HL-60/S4 treated with retinoic acid at 250 ng/mL for 4 days and 3 days (cell line): Measurements from ENCODE around the gene MT1B.
"Not testable (repeated sequence)": the region's sequence is repeated elsewhere in the genome, so short reads cannot be mapped to it uniquely, and the experiment has no call there.

Experiments used
- in situ Hi-C: fragments of 300-500 bp; cut with MboI; formaldehyde crosslinking; loops from 2 replicates; pipeline ENCODE4 v1.7.0; 2022; ENCODE audit warnings: low sequenced_read_pairs

Gene MT1B

GRCh38 chr16:56618138-56618537 is 33.5 kb upstream of the MT1B start:
- in situ Hi-C loops: no loop called here

- in situ Hi-C loops: no loop called here
Observed at GRCh38 chr16:56620339-56620897, 31.3 kb upstream of the MT1B start.

- in situ Hi-C loops: not testable (repeated sequence)
Observed at GRCh38 chr16:56621665-56622445, 29.8 kb upstream of the MT1B start.

GRCh38 chr16:56623184-56623583 is 28.5 kb upstream of the MT1B start:
- in situ Hi-C loops: not testable (repeated sequence)

- in situ Hi-C loops: no loop called here
Observed at GRCh38 chr16:56623637-56624036, 28.0 kb upstream of the MT1B start.

- in situ Hi-C loops: no loop called here
Observed at GRCh38 chr16:56625140-56625942, 26.3 kb upstream of the MT1B start, which contains the start of gene MT1E. TSS of gene MT1E (plus strand) at chr16:56625781. CDS start at chr16:56625852, 71 bp downstream.

GRCh38 chr16:56625943-56626654 is 25.6 kb upstream of the MT1B start:
- in situ Hi-C loops: no loop called here

GRCh38 chr16:56626685-56627084 is 25.0 kb upstream of the MT1B start:
- in situ Hi-C loops: no loop called here

- in situ Hi-C loops: no loop called here
Observed at GRCh38 chr16:56628486-56629350, 23.0 kb upstream of the MT1B start.

- in situ Hi-C loops: no loop called here
Observed at GRCh38 chr16:56629531-56629930, 22.2 kb upstream of the MT1B start.

GRCh38 chr16:56630134-56630533 is 21.6 kb upstream of the MT1B start:
- in situ Hi-C loops: no loop called here

GRCh38 chr16:56631197-56631596 is 20.5 kb upstream of the MT1B start:
- in situ Hi-C loops: no loop called here

GRCh38 chr16:56631832-56632155 is 19.9 kb upstream of the MT1B start:
- in situ Hi-C loops: no loop called here

GRCh38 chr16:56632156-56632847 is 19.4 kb upstream of the MT1B start, which contains the start of gene MT1M:
TSS of gene MT1M (plus strand) at chr16:56632659. CDS start at chr16:56632732, 73 bp downstream.
- in situ Hi-C loops: no loop called here

- in situ Hi-C loops: no loop called here
Observed at GRCh38 chr16:56632848-56633365, 18.8 kb upstream of the MT1B start.

- in situ Hi-C loops: no loop called here
Observed at GRCh38 chr16:56633535-56633934, 18.2 kb upstream of the MT1B start.

- in situ Hi-C loops: no loop called here
Observed at GRCh38 chr16:56634715-56635440, 16.8 kb upstream of the MT1B start.

- in situ Hi-C loops: no loop called here
Observed at GRCh38 chr16:56635441-56635967, 16.2 kb upstream of the MT1B start.
